ENCODE results near the gene CYB5R4.

DNA sequence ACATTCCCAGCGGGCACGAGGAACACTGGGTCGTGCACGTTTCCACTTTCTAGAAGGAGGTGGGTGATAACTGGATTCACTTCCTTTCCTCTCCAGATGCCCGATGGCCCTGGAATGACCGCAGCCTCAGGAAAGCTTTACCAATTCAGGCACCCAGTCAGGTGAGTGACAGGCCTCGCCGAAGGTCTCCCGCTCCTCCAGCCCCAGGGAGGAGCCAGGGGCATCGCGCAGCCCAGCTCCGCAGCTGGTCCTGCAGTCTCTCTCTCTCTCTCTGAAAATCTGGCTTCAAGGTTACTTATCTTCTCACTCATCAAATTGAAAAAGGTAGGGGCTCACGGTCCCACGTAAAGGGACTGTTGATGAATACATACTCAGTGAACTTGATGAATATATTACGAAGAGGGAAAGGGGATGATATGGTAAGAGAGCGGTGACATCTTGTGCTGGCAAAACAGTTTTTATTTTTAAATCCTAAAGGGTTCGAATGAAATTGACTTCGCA lies 5.4 kb upstream of the CYB5R4 start:
- TF ChIP-seq, protein P1, sequence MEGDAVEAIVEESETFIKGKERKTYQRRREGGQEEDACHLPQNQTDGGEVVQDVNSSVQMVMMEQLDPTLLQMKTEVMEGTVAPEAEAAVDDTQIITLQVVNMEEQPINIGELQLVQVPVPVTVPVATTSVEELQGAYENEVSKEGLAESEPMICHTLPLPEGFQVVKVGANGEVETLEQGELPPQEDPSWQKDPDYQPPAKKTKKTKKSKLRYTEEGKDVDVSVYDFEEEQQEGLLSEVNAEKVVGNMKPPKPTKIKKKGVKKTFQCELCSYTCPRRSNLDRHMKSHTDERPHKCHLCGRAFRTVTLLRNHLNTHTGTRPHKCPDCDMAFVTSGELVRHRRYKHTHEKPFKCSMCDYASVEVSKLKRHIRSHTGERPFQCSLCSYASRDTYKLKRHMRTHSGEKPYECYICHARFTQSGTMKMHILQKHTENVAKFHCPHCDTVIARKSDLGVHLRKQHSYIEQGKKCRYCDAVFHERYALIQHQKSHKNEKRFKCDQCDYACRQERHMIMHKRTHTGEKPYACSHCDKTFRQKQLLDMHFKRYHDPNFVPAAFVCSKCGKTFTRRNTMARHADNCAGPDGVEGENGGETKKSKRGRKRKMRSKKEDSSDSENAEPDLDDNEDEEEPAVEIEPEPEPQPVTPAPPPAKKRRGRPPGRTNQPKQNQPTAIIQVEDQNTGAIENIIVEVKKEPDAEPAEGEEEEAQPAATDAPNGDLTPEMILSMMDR (IDR thresholded peaks at IDR 0.05), result no peak
- TF ChIP-seq POLR2A (IDR thresholded peaks at IDR 0.05; ENCODE audit: low read depth) (no peak), EP300 (IDR thresholded peaks at IDR 0.05) (no peak)

Data from esophagus muscularis mucosa (tissue), 4 donors.